ENCODE results near the gene MYOM1. TPM values are rescaled to one million over a fixed set of nuclear protein-coding genes. Genes with fewer than 3 reads are reported as not detected.

MYOM1 gene
- total RNA-seq, 2 experiments from 2014 or later, result 0.74 to 1.5 TPM

- intact Hi-C loops (cut with DNase I, micrococcal nuclease), result loop anchor here in 1 of 2 experiments (5.0 kb wide), 1 partner anchor 59 kb away; no protein-coding TSS in a partner anchor
- no peaks in the 10 kb centered on the region for H3K9me3 ChIP-seq (ENCODE audit: control insufficient read depth in 1 of 2, insufficient read depth in 1 of 2, low read length in 2 of 2)
- no peak overlapping the region for H3K27ac Mint-ChIP-seq
Observed at GRCh38 chr18:3126457-3127097, 93.2 kb downstream of the MYOM1 start.

GRCh38 chr18:3124822-3125221, 94.9 kb downstream of the MYOM1 start:
- Histone ChIP-seq H3K4me3 (ENCODE audit: low read length) (no peak overlapping the region), H3K4me1 (ENCODE audit: insufficient read depth, low read length) (peaks cover 5% of the 10 kb centered on the region), H3K36me3 (ENCODE audit: insufficient read depth, low read length) (no peaks in the 10 kb centered on the region), H3K9me3 (ENCODE audit: control insufficient read depth in 1 of 2, insufficient read depth in 1 of 2, low read length in 2 of 2) (no peaks in the 10 kb centered on the region), H3K27me3 (ENCODE audit: control insufficient read depth in 1 of 2, insufficient read depth in 2 of 2, low read length in 2 of 2) (no peaks in the 10 kb centered on the region), H3K27ac (ENCODE audit: low read depth in 1 of 2, low read length in 2 of 2) (no peak overlapping the region)
- no peaks in the 10 kb centered on the region for H3K27me3 Mint-ChIP-seq
- no peaks in the 10 kb centered on the region for H3K9me3 Mint-ChIP-seq
- intact Hi-C loops (cut with DNase I, micrococcal nuclease), result loop anchor here in 1 of 2 experiments (5.0 kb wide), 1 partner anchor 58 kb away; no protein-coding TSS in a partner anchor
- peaks cover 6% of the 10 kb centered on the region for H3K4me1 Mint-ChIP-seq (ENCODE audit: low read depth)
- peaks cover 8% of the 10 kb centered on the region for H3K36me3 Mint-ChIP-seq (ENCODE audit: low read depth)
- DNase-seq (no peak), ATAC-seq (ENCODE audit: poor library complexity) (no peak)
- no peak overlapping the region for H3K4me3 Mint-ChIP-seq
- ChIA-PET POLR2A (interaction anchor here (0.8 kb wide), 1 partner anchor 131 kb away, joined by 3 read pairs; no protein-coding TSS in a partner anchor), CTCF (interaction anchor here (1.6 kb wide), 1 partner anchor 12 kb away, joined by 3 read pairs; no protein-coding TSS in a partner anchor)
- no peak overlapping the region for H3K27ac Mint-ChIP-seq
- TF ChIP-seq, protein P1, sequence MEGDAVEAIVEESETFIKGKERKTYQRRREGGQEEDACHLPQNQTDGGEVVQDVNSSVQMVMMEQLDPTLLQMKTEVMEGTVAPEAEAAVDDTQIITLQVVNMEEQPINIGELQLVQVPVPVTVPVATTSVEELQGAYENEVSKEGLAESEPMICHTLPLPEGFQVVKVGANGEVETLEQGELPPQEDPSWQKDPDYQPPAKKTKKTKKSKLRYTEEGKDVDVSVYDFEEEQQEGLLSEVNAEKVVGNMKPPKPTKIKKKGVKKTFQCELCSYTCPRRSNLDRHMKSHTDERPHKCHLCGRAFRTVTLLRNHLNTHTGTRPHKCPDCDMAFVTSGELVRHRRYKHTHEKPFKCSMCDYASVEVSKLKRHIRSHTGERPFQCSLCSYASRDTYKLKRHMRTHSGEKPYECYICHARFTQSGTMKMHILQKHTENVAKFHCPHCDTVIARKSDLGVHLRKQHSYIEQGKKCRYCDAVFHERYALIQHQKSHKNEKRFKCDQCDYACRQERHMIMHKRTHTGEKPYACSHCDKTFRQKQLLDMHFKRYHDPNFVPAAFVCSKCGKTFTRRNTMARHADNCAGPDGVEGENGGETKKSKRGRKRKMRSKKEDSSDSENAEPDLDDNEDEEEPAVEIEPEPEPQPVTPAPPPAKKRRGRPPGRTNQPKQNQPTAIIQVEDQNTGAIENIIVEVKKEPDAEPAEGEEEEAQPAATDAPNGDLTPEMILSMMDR (IDR thresholded peaks at IDR 0.05), result no peak

More at GRCh38 chr18:3126457-3127097, 93.2 kb downstream of the MYOM1 start:
- Mint-ChIP-seq H3K4me3 (no peak overlapping the region), H3K9me3 (no peaks in the 10 kb centered on the region), H3K27me3 (no peaks in the 10 kb centered on the region), H3K4me1 (ENCODE audit: low read depth) (peaks cover 6% of the 10 kb centered on the region), H3K36me3 (ENCODE audit: low read depth) (peaks cover 8% of the 10 kb centered on the region)
- ChIA-PET CTCF (interaction anchor here (1.2 to 3.2 kb wide), 2 partner anchors 63 to 193 kb away, joined by 3 to 11 read pairs; no protein-coding TSS in a partner anchor), POLR2A (no interaction called here)
- H3K4me3 ChIP-seq (ENCODE audit: low read length), result no peak overlapping the region
- no peak overlapping the region for H3K27ac ChIP-seq (ENCODE audit: low read depth in 1 of 2, low read length in 2 of 2)
- no peaks in the 10 kb centered on the region for H3K36me3 ChIP-seq (ENCODE audit: insufficient read depth, low read length)
- H3K4me1 ChIP-seq (ENCODE audit: insufficient read depth, low read length), result peaks cover 5% of the 10 kb centered on the region
- H3K27me3 ChIP-seq (ENCODE audit: control insufficient read depth in 1 of 2, insufficient read depth in 2 of 2, low read length in 2 of 2), result no peaks in the 10 kb centered on the region
- no peak for ATAC-seq (ENCODE audit: poor library complexity)
- TF ChIP-seq, protein P1 (IDR thresholded peaks at IDR 0.05), result no peak
- DNase-seq, result no peak

- Mint-ChIP-seq H3K4me3 (no peak overlapping the region), H3K36me3 (ENCODE audit: low read depth) (peaks cover 8% of the 10 kb centered on the region)
- no peak for ATAC-seq (ENCODE audit: poor library complexity)
Observed at GRCh38 chr18:3122851-3123250, 96.9 kb downstream of the MYOM1 start.

More at GRCh38 chr18:3122851-3123250, 96.9 kb downstream of the MYOM1 start:
- Histone ChIP-seq H3K27ac (ENCODE audit: low read depth in 1 of 2, low read length in 2 of 2) (no peak overlapping the region), H3K4me3 (ENCODE audit: low read length) (no peak overlapping the region), H3K4me1 (ENCODE audit: insufficient read depth, low read length) (no peaks in the 10 kb centered on the region), H3K9me3 (ENCODE audit: control insufficient read depth in 1 of 2, insufficient read depth in 1 of 2, low read length in 2 of 2) (no peaks in the 10 kb centered on the region), H3K36me3 (ENCODE audit: insufficient read depth, low read length) (no peaks in the 10 kb centered on the region), H3K27me3 (ENCODE audit: control insufficient read depth in 1 of 2, insufficient read depth in 2 of 2, low read length in 2 of 2) (no peaks in the 10 kb centered on the region)
- DNase-seq, result no peak
- intact Hi-C loops (cut with DNase I, micrococcal nuclease), result no loop called here
- no peaks in the 10 kb centered on the region for H3K9me3 Mint-ChIP-seq
- no peaks in the 10 kb centered on the region for H3K27me3 Mint-ChIP-seq
- no peak overlapping the region for H3K27ac Mint-ChIP-seq
- TF ChIP-seq, protein P1 (IDR thresholded peaks at IDR 0.05), result no peak
- ChIA-PET POLR2A (no interaction called here), CTCF (no interaction called here)
- no peaks in the 10 kb centered on the region for H3K4me1 Mint-ChIP-seq (ENCODE audit: low read depth)

Measured in CD4-positive, alpha-beta T cell (primary cell).